NT2/D1 (cell line): ENCODE data around the gene CXCL14.

Source experiments
- SUZ12 ChIP-seq: IDR thresholded peaks from 2 replicates; pipeline ENCODE4 v1.6.1; 2011; ENCODE audit not compliant: insufficient read length, insufficient read depth; ENCODE audit errors: extremely low read depth
- YY1 ChIP-seq: IDR thresholded peaks from 2 replicates; pipeline ENCODE4 v1.6.1; 2011; ENCODE audit not compliant: insufficient read length, insufficient read depth
- ZNF274 ChIP-seq: IDR thresholded peaks from 2 replicates; pipeline ENCODE4 v1.6.1; 2011; ENCODE audit warnings: mild to moderate bottlenecking, low read depth, low read length

GRCh38 chr5:135578305-135578684 lies 496 bp downstream of the CXCL14 start:
- peak; percentile 56; the same call in 1 of the 2 replicates for TF ChIP-seq ZNF274
- no peak for TF ChIP-seq YY1
- TF ChIP-seq SUZ12 = no peak
